Fibroblast of skin of right biceps (primary cell): ENCODE data around the gene AUP1.

Experiments used
- DNase-seq: peaks from one replicate; pipeline ENCODE4 v3.0.0-alpha.2; 2013

AUP1 gene

DNA sequence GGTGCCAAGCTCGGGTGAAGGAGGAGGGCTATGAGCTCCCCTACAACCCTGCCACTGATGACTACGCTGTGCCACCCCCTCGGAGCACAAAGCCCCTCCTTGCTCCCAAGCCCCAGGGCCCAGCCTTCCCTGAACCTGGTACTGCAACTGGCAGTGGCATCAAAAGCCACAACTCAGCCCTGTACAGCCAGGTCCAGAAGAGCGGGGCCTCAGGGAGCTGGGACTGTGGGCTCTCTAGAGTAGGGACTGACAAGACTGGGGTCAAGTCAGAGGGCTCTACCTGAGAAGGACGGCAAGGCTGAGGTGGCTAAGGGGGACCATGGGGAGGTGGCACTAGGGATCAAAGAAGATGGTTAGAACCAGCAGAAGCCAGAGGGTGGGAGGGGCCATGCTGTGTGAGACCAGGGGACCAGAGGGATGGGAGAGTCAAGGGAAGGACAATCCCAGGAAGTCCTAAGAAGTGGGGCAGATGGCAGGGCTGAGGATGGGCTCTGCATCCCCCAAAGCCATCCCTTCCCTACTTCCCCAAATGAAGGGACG is 27.4 kb upstream of the AUP1 start:
- no peak for DNase-seq

DNA sequence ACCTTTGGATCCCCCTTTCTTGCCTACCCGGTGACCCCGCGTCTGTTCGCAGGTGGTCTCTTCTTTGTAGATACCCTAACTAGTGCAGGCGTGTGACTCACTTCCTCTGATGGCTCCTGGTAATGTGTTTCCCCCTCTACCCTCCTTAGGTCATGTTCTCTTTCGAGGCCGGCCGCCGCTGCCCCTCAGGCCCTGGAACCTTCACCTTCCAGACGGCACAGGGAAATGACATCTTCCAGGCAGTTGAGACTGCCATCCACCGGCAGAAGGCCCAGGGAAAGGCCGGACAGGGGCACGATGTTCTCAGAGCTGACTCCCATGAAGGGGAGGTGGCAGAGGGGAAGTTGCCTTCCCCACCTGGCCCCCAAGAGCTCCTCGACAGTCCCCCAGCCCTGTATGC is 26.7 kb upstream of the AUP1 start:
- DNase-seq = no peak

DNA sequence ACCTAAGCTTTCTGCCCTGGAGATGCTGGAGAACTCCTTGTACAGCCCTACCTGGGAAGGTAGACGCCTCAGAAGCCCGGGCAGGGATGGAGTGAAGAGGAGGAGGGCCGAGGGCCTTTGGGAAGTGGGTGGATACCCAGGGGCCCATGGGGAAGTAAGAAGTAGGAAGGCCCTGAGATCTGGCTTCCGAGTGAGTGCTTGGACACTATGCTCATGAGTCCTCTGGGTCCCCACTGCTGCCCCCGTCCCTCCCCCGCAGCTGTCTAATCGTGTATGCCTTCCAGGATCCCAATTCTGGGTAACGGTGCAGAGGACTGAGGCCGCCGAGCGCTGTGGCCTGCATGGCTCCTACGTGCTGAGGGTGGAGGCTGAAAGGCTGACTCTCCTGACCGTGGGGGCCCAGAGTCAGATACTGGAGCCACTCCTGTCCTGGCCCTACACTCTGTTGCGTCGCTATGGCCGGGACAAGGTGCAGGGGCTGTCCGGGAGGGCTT is 26.2 kb upstream of the AUP1 start:
- DNase-seq = no peak

DNA sequence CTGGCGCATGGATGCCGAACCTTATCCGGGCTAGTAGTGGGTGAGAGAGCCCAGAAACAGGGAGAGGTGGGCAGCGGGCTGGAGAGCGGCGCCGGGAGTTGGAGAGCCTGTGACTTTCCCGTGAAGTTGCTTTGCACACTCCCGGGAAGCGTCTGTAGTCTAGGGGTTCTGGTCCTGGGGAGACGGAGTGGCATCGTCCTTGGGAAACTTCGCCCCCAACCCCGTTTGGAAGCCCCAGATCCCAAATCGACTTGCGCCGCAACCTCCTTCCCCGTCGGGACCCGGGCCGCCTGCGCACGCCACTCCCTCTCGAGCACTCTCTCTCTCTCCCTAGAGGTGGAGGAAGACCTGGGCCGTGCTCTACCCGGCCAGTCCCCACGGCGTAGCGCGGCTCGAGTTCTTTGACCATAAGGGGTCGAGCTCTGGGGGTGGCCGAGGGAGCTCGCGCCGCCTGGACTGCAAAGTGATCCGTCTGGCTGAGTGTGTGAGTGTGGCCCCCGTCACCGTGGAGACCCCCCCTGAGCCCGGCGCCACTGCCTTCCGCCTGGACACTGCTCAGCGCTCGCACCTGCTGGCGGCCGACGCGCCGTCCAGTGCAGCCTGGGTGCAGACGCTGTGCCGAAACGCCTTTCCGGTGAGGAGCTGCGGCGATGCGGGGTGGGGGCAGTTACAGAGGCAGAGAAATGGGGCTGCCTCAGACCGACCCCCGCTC is 25.5 kb upstream of the AUP1 start:
- no peak for DNase-seq

DNA sequence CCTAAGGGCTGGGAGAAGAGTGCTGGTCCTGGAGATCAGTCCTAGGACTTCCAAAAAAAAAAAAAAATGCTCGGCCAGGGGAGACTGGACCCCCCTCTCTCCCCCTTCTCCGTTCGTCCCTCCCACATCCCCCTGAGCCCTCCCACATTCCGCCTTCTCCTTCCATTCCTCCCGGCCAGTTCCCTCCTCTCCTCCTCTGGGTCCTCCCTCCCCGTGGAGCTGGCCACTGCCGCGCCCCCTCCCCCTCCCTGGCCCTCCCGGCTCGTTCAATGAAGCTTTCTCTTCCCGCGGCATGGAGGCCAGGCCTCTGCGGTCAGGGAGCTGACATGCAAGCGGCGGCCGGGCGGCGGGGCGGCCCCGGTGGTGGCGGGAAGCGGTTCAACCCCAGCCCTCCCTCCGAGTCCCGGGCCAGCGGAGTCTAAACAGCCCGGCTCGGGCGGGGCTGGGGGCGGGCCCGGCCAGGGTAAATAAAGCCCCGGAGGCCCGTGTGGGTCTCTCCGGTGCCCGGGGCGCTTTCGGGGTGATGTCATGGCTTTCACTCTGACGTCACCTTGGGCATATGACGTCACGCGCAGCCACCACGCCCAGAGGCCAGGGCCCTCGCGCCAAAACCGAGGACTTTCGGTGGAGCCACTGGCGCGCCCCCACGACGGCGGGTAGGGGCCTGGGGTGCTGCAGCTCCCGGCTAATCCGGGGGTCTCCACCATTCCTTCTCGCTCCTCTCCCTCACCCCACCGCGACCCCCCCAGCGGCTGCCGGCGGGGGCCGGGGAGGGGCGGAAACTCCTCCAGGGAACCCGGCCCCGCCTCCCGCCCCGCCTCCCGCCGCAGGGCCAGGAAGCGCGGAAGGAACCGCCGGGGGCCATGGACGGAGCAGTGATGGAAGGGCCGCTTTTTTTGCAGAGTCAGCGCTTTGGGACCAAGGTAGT is 24.6 kb upstream of the AUP1 start, which contains the start of the genes DOK1 and LOXL3:
TSS of gene DOK1 (plus strand) at position 829 of the 928 bp plus-strand sequence. CDS start at position 864, 35 bp downstream.
TSS of gene LOXL3 (minus strand) at position 51 of the 928 bp plus-strand sequence. CDS start 1,308 bp downstream, outside the sequence.
- DNase-seq = peak; percentile 93

DNA sequence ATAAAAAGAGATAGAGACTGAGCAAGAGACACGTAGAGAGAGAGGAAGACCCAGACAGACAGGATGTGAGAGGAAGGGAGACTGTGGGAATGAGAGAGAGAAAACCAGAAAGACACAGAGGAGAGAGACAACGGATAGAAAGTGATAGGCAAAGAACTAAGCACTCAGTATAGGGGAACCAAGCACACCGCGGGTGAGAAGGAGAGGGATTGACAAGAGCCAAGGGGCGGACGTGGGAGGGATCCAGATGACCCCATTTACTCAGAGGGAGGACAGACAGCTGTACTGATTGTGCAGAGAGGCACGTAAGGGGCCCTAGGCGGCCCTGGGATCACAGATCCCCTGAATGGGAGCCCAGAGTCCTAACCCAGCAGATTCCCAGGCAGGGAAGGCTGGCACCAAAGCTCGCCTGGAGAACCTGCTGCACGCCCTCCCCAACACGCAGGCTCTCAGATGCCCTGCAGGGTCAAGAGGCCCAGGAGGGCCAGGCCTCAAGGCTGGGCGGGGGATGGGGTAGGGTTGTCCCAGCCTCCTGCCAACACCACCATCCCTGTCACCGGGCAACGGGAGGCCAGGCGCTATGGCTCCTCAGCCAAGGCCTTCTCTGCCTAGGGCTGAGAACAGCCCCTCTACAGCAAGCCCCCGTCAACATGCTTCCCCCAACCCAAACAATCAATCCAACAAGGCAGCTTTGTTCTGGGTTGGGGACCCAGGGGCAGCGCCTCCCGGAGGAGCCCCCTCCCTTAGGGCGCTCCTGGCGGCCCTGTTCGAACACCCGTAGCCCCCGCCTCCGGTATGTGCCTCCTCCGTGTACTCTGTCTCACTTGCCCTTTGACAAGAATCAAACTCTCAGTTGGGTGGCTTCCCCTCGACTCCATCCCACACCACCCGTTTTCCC is 23.7 kb upstream of the AUP1 start:
- DNase-seq = no peak

DNA sequence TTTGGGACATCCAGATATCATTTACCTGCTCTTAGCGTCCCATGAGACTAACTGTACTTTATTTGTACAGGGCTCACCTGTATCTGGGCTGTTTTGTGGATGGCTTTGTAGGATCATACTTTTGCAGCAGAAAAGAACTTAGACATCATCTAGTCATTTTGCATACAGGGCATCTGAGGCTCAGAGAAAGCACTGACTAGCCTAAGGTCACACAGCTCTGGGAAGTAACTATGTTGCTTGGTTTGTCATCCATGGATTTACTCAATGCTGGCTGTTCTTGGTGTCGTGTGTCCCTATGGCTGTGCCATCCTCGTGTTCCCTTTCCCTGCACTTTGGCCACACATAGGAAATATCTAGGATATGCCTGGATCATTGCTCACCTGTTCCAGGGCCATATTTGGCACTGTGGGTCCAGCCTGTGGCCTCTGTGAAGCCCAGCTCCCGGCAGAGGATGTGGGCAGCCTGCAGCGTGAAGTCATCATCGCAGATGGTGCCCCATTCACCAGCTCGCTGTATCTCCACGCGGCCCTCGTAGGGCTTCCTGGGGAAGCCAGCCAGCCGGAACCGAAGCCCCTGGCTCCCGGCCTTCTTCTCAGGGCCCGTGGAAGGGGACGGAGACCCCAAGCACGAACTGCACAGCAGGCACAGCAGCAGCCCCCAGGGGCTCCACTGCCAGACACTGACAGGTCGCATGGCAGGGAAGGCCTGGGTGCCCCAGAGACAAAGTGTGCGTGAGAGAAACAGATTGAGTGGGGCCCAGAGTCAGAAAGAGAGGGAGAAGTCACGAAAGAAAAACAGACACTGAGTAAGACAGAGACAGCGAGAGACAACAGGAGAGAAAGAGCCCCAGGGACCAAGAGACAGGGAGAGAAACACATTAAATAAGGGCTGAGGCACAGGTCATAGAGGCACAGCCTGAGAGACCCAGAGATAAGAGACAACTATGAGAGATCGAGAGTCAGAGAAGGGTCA is 22.7 kb upstream of the AUP1 start:
- DNase-seq = no peak

DNA sequence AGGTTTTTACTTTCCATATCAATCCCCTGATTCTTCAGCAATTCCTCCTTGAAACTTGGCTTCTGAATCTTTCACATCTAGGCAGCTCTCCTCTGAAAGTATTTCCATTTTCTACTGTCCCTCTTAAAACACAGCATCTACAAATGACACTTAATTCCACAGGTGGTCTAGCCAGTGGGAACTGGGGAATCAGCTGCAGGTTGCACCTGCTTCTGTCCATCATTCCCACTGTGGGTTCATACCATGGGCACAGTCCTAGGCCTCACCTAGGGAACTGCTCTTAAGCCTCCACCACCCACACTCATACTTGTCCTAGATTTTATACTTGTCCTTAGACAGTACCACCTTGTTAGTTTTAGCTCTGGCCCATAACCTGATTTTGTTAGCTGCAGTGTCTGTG is 22.0 kb upstream of the AUP1 start:
- no peak for DNase-seq

DNA sequence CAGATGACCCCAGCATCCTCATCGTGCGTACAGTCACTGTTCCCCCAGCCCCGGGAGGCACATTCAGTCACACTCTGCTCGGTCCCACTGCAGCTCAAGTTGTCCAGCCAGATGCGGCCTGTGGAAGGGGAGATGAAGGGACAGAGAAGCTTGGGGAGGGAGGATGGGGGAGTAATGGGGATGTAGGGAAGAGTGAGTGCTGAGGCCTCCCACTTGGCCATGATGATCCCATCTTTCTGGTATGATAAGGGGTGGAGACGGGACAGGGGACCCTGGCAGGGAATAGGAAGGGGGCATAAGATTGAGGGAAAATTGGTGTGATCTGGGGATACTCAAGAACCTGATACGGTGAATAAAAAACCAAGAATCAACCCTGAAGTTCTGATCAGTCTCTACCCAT is 20.7 kb upstream of the AUP1 start:
- no peak for DNase-seq

DNA sequence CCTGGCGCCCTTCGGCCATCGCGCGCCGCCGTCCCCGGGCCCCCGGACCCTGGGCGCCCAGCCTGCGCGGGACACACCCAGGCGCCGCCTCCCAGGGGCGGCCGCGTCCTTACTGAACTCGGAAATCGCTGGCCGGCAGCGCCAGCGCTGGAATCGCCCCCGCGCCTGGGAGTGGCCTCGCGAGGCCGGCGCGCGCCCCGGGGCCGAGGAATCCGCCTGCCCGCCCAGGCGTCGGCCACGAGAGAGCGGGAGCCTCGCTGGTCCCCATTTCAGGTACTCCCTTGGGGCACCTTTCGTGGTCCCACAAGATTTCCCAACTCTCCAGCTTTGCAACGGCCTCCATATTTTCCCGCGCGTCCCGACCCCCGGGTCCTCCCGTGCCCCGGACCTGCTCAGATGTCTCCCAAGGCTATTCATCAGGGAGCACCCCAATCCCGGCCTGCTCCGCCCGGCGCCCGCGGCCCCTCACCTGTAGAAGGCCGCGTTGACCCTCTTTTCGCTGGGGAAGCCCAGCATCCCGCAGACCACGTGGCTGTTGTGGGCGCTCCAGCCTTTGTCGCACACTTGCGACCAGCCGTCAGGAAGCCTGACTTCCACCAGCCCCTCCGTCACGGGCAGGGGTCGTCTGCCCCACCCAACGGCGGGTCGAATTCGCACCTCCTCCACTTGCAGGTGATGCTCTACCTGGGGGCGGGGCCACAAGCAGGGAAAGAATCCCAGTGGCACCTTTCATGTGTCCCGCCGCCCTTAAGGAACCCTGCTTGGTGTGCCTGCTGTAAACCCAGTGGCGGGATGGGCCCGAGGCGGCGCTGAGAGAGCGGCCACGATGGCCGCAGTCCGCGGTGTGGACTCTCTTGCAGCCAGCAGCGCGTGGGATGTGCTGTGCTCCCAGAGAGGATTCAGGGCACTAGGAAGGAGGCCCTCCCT is 19.7 kb upstream of the AUP1 start:
- DNase-seq = peak; percentile 63

DNA sequence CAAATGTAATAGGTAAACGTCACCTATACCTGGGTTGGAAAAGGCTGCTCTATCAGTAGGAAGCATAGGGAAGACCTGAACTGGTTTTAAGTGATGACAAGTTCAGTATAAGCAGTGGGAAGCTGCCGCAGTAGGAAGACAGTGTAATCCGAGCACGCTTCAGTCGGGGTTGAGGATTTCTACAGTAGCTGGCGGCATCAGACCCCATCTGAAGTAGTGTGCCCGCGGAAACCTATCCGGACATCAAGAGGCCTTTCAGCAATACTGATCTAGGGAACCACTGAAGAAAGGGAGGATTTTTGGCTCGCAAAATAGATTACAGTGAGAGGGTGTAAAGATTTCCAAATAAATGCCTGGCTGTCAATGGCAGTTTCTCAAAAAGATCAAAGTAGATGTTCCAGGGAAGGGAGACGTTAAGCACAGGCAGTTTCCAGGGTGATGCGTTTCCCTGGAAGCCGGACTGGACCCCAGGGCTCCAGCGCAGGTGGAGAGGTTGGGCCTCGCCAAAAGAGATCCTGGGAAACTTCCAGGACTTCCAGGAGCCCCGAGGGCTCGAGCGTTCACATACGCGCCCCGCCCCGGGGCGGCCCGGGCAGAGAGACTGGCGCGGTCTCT is 18.9 kb upstream of the AUP1 start:
- DNase-seq = no peak

DNA sequence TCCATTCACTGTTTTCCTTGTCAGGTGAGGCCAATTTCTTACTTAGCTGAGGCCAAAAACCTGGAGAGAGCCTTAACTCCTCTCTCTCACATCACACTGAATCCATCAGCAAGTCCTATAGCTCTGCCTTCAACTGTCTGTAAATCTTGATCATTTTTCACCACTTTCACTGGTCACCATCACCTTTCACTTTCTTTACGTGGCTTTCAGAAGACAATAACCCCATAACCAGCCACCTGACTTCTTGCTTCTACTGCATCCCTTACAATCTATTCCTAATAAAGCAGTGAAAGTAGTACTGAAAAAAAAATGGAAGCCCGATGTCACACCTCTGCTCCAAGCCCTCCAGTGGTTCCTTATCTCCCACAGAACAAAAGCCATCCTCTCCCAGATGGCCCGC is 16.5 kb upstream of the AUP1 start:
- DNase-seq = no peak

DNA sequence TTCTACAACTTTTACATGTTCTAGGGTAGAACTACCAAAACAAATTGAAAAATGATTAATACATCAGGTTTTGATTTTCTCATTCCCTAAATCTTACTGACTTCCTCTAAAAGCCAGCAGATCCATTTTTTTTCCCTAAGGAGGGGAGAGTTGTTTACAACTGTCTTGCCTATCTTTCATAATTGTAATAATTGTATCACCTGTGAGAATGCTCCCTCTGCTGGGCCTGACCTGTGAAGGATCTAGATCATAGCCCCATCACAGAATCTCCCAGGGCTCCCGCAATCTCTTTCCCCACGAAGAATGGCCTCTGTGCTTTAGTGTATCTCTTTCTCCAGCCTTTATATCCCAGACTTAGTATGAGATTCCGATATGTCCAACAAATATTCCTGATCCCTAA is 15.1 kb upstream of the AUP1 start:
- no peak for DNase-seq

DNA sequence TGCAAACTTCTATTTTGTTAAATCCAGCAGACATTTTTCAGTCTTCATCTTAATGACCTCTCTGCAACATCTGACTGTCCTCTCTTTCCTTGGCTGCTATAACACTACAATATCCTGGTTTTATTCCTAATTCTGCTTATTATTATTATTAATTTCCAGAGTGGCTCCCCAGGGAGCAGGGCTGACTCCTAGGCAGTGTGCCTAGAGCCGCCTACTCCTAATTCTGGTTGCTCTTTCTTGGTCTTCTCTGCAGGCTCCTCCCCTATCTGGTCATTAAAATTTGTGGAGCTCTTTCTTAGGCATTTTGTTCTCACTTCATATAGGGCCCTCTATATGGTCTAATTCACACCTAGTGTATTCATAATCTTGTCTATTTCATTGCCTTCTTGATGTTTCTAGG is 13.5 kb upstream of the AUP1 start:
- no peak for DNase-seq

DNA sequence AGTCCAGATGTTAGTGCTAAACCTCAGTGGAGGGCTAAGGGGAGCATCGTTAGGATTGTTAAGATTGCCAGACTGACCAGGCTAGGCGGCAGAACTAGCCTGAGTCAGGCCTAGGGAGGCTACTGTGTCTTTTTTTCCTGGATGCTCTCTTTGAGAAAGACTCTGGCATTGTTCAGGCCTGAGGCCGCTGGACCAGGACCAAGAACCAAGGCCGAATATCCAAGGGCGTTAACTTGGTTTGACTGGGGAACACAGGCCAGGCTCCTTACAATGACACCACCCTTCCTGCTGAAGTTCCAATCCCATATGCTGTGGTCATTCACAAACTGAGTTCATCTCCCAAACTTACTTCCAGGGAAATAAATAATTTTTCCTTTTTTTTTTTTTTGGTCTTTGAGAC is 10.8 kb upstream of the AUP1 start:
- no peak for DNase-seq

DNA sequence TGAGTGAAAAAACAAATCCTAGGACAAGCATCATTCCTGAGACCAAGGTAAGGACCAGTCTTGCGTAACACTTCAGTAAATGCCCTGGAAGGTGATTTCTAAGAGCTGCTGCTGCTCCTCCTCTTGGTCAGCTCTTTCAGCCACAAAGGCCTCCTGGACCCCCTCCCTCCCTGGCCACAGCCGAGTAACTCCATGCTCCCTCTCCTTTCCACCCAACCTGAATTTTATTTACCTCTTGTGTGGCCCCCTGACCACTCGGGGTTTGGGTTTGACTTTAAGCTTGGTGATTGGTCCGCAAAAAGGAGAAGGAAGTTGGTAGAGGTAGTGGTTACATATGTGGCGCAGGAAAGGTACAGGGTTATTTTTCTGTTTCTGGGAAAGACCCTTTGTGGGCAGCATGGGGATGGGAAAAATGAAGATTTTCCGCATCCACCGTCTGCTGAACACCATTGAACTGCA is 9.4 kb upstream of the AUP1 start:
- DNase-seq = no peak

DNA sequence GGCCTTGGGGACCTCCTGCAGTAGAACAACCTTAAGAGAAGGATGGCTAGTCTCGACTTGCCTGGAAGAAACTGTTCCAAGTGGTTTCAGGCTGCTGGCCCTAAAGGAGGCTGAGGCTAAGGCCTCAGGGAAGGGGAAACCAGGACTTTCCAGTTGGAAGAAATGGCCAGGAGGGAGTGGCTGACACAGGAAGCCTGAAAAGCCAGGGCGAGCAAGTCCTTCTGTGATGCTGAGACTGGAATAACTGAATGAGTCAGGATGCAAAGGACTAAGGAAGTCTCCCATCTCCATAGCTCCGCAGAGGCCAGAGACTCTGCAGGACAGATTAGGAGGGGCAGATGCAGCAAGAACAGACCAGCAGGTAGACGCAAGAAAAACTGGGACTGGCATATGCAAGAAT is 7.6 kb upstream of the AUP1 start:
- DNase-seq = no peak

DNA sequence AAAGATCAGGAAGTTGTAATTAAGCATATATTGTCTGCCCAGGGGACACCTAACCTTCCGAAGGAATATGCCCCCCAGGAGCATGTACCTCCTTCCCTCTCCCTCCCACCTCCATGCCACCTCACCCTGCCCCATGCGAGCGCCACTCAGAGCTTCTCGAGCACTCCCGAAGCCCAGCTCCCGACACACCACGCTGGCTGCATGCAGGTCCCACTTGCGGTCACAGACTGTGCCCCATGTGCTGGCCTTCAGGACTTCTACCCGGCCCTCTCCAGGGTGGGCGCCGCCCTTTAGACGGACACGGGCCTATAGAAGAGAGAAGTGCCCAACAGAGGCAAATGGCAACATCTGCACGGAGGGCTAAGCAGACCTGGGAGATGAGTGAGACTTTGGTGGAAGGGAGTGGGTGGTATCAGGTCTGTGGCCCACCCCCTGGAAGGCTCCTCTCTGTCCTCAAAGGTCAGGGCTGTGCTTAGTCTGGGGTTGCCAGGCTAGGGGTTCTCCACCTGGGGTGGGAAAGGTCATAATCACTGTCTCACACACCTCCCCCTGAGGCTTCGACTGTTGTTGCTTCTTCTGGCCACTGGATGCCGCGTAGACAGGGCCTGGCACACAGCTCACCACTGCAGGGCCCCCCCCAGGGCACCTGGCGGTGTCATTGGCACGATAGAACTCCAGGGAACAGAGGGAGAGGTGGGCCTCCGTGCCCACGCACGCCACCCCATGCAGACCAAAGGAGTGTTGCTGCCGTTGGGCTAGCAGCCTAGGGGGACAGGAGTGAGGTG is 6.9 kb upstream of the AUP1 start:
- DNase-seq = no peak
